Right lobe of liver (tissue), 4 donors: ENCODE data around the gene TNFRSF8.

Experiments
- CTCF ChIP-seq, 4 donors: fragments of 200-600 bp in 3 of 4; fragments of 450-650 bp in 1 of 4; IDR thresholded peaks; one replicate each; pipeline versions ENCODE4 v1.5.1 to v1.8.0; 2016 to 2022; ENCODE audit warnings: antibody characterized with exemption in 4 of 4, mild to moderate bottlenecking in 2 of 4
- POLR2A ChIP-seq: fragments of 450-650 bp; IDR thresholded peaks from one replicate; pipeline ENCODE4 v1.6.1; 2017; ENCODE audit warnings: antibody characterized with exemption, mild to moderate bottlenecking
- donor health status: DM: no; HTN: no; CAD: no.
- donor health status: DM: no; HTN: no; CAD: no.
- donor health status: DM: no; HTN: yes; CAD: no.

GRCh38 chr1:12128120-12128519 is 65.0 kb downstream of the TNFRSF8 start:
- TF ChIP-seq POLR2A, result no peak
- TF ChIP-seq CTCF (IDR thresholded peaks at IDR 0.05), result no peak
